Suprapubic skin (tissue), 4 donors: Measurements from ENCODE around the gene WDR90. TPM values are rescaled to one million over a fixed set of nuclear protein-coding genes. Genes with fewer than 3 reads are reported as not detected.

Source experiments
- DNase-seq, 2 donors: peaks; one replicate each; pipeline ENCODE4 v3.0.0-alpha.2; 2019; ENCODE audit warnings: low spot score in 2 of 2
- H3K27ac ChIP-seq: fragments of 200-600 bp; sonication (generic); one replicate; pipeline ENCODE4 v1.5.1; 2019
- H3K27me3 ChIP-seq: fragments of 200-600 bp; sonication (generic); one replicate; pipeline ENCODE4 v1.5.1; 2019
- H3K36me3 ChIP-seq: fragments of 200-600 bp; sonication (generic); one replicate; pipeline ENCODE4 v1.5.1; 2019
- H3K4me1 ChIP-seq: fragments of 200-600 bp; sonication (generic); one replicate; pipeline ENCODE4 v1.5.1; 2019
- H3K4me3 ChIP-seq: fragments of 200-600 bp; sonication (generic); one replicate; pipeline ENCODE4 v1.5.1; 2019; ENCODE audit warnings: mild to moderate bottlenecking
- H3K9me3 ChIP-seq: fragments of 200-600 bp; sonication (generic); one replicate; pipeline ENCODE4 v1.5.1; 2019
- CTCF ChIP-seq, 2 donors: fragments of 200-600 bp in 1 of 2; fragments of 450-650 bp in 1 of 2; sonication (generic) in 1 of 2; IDR thresholded peaks; one replicate each; pipeline ENCODE4 v1.5.1; 2016 to 2019; ENCODE audit warnings: antibody characterized with exemption in 2 of 2, mild to moderate bottlenecking in 1 of 2, moderate library complexity in 1 of 2
- EP300 ChIP-seq: sonication (generic); formaldehyde crosslinking; IDR thresholded peaks from one replicate; pipeline ENCODE4 v1.6.1; 2017; ENCODE audit warnings: antibody characterized with exemption
- POLR2A ChIP-seq, 2 donors: fragments of 450-650 bp; IDR thresholded peaks; one replicate each; pipeline ENCODE4 v1.6.1; 2017; ENCODE audit warnings: antibody characterized with exemption in 2 of 2, mild to moderate bottlenecking in 2 of 2, moderate library complexity in 2 of 2
- POLR2AphosphoS5 ChIP-seq, 3 donors: sonication (generic); formaldehyde crosslinking; IDR thresholded peaks; one replicate each; pipeline ENCODE4 v1.6.1; 2017; ENCODE audit warnings: antibody characterized with exemption in 3 of 3
- WGBS: methylation state at CpG from one replicate; pipeline ENCODE4 v1.1.5; 2018; 5-methylcytosine and 5-hydroxymethylcytosine counted together
- total RNA-seq, 4 donors: library from RNA; depleted of rRNA; stranded (reverse); fragments of >200 nt; gene quantifications; one replicate each; pipeline ENCODE4 v1.1.0, GENCODE V29; 2016

The WDR90 gene
- total RNA-seq, 4 donors from 2014 or later: 18.3 to 63.0 (median 32.2) TPM

GRCh38 chr16:630249-630814 is 18.8 kb upstream of the WDR90 start:
- no peaks in the 10 kb centered on the region for H3K27me3 ChIP-seq
- no peak overlapping the region for H3K27ac ChIP-seq
- peaks cover 36% of the 10 kb centered on the region for H3K4me1 ChIP-seq
- peaks cover 55% of the 10 kb centered on the region for H3K36me3 ChIP-seq
- DNase-seq: peak in 1 of 2 donors; percentile 66
- H3K4me3 ChIP-seq: no peak overlapping the region
- no peaks in the 10 kb centered on the region for H3K9me3 ChIP-seq
- TF ChIP-seq POLR2A (IDR thresholded peaks at IDR 0.05): no peak
- no peak for TF ChIP-seq POLR2AphosphoS5 (IDR thresholded peaks at IDR 0.05)
- no peak for TF ChIP-seq EP300
- TF ChIP-seq CTCF (IDR thresholded peaks at IDR 0.05): no peak
- 35% methylated on average over 6 of the region's 29 CpGs for WGBS

- H3K36me3 ChIP-seq: peaks cover 50% of the 10 kb centered on the region
- peaks cover 42% of the 10 kb centered on the region for H3K4me1 ChIP-seq
- no peak within 1 kb of the TSS for H3K4me3 ChIP-seq
- TF ChIP-seq POLR2A (IDR thresholded peaks at IDR 0.05): no peak
- no peaks in the 10 kb centered on the region for H3K9me3 ChIP-seq
- DNase-seq: peak in 1 of 2 donors; percentile 72
- H3K27me3 ChIP-seq: no peaks in the 10 kb centered on the region
- no peak within 1 kb of the TSS for H3K27ac ChIP-seq
- WGBS: no CpG with 5 or more reads among the region's 23 CpGs
Measured at GRCh38 chr16:630815-631405, 18.3 kb upstream of the WDR90 start, which contains the start of gene WFIKKN1. TSS of gene WFIKKN1 (plus strand) at chr16:630985. CDS start at chr16:631254, 269 bp downstream.

GRCh38 chr16:631808-632358 is 17.3 kb upstream of the WDR90 start:
- Histone ChIP-seq H3K36me3 (peaks cover 40% of the 10 kb centered on the region), H3K27ac (no peak overlapping the region), H3K9me3 (no peaks in the 10 kb centered on the region), H3K27me3 (no peaks in the 10 kb centered on the region), H3K4me3 (no peak overlapping the region), H3K4me1 (peaks cover 41% of the 10 kb centered on the region)
- DNase-seq: no peak
- TF ChIP-seq POLR2A (IDR thresholded peaks at IDR 0.05) (no peak), EP300 (no peak), CTCF (IDR thresholded peaks at IDR 0.05) (no peak), POLR2AphosphoS5 (IDR thresholded peaks at IDR 0.05) (no peak)
- 57% methylated on average over 9 of the region's 9 CpGs for WGBS

GRCh38 chr16:632486-633335 is 16.5 kb upstream of the WDR90 start:
- no peak for TF ChIP-seq CTCF (IDR thresholded peaks at IDR 0.05)
- TF ChIP-seq EP300: no peak
- TF ChIP-seq POLR2AphosphoS5 (IDR thresholded peaks at IDR 0.05): no peak
- Histone ChIP-seq H3K4me1 (peaks cover 43% of the 10 kb centered on the region), H3K4me3 (no peak overlapping the region), H3K27me3 (no peaks in the 10 kb centered on the region), H3K36me3 (peaks cover 32% of the 10 kb centered on the region), H3K9me3 (no peaks in the 10 kb centered on the region), H3K27ac (no peak overlapping the region)
- no peak for DNase-seq
- WGBS: 91% methylated on average over 17 of the region's 67 CpGs

GRCh38 chr16:633336-634050 is 15.7 kb upstream of the WDR90 start:
- Histone ChIP-seq H3K27me3 (no peaks in the 10 kb centered on the region), H3K27ac (no peak overlapping the region), H3K9me3 (no peaks in the 10 kb centered on the region), H3K4me3 (no peak overlapping the region), H3K36me3 (peaks cover 24% of the 10 kb centered on the region), H3K4me1 (peaks cover 43% of the 10 kb centered on the region)
- WGBS: 94% methylated on average over 42 of the region's 74 CpGs
- TF ChIP-seq POLR2AphosphoS5 (IDR thresholded peaks at IDR 0.05) (no peak), EP300 (no peak), CTCF (IDR thresholded peaks at IDR 0.05) (no peak), POLR2A (IDR thresholded peaks at IDR 0.05) (no peak)
- DNase-seq: no peak
